ENCODE measurements around the gene OTUD6A. TPM values are rescaled to one million over a fixed set of nuclear protein-coding genes. Genes with fewer than 3 reads are reported as not detected.

Gene OTUD6A
- polyA plus RNA-seq, 1 donor from 2014 or later = not detected

DNA sequence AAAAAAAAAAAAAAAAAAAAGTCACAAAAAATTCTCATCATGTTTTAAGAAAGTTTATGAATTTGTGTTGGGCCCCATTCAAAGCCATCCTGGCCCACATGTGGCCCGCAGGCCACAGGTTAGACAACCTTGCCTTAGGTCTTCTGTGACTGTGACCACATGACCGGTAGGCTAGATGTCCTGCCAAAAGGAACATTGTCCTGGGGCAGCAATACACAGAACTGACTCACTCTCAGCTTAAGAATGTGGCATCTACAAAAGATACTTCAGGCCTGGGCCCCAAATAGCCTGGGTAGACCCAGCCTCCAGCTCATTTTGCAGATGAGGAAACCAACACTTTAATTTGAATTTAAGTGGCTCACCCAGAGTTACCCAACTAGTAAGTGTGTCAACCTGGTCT, 22.5 kb upstream of the OTUD6A start:
- no peaks in the 10 kb centered on the region for H3K36me3 Mint-ChIP-seq
- no peaks in the 10 kb centered on the region for H3K4me1 Mint-ChIP-seq
- no peaks in the 10 kb centered on the region for H3K9me3 Mint-ChIP-seq
- H3K27ac Mint-ChIP-seq = no peak overlapping the region
- no peaks in the 10 kb centered on the region for H3K27me3 Mint-ChIP-seq
- no peak overlapping the region for H3K4me3 Mint-ChIP-seq

DNA sequence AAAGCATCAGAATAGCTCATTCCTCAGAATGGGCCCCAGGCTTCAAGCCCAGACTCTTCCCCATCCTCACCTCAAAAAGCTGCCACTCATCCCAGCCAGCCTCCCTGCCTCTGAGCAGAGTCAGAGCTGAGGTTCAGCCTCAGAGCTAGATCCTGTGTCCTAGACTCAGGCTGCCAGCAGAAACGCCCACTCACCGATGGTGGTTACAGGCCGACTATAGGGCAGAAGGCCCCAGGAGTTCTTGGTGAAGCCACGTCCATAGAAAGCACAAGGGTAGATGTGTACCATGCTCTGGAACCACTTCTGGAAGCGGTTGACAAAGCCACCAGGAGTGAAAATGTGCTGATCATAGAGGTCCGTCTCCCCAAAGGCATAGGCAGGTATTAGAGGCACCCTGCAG, 20.3 kb upstream of the OTUD6A start:
- Mint-ChIP-seq H3K4me1 (no peaks in the 10 kb centered on the region), H3K27me3 (no peaks in the 10 kb centered on the region), H3K9me3 (no peaks in the 10 kb centered on the region), H3K36me3 (no peaks in the 10 kb centered on the region), H3K27ac (no peak overlapping the region), H3K4me3 (no peak overlapping the region)

DNA sequence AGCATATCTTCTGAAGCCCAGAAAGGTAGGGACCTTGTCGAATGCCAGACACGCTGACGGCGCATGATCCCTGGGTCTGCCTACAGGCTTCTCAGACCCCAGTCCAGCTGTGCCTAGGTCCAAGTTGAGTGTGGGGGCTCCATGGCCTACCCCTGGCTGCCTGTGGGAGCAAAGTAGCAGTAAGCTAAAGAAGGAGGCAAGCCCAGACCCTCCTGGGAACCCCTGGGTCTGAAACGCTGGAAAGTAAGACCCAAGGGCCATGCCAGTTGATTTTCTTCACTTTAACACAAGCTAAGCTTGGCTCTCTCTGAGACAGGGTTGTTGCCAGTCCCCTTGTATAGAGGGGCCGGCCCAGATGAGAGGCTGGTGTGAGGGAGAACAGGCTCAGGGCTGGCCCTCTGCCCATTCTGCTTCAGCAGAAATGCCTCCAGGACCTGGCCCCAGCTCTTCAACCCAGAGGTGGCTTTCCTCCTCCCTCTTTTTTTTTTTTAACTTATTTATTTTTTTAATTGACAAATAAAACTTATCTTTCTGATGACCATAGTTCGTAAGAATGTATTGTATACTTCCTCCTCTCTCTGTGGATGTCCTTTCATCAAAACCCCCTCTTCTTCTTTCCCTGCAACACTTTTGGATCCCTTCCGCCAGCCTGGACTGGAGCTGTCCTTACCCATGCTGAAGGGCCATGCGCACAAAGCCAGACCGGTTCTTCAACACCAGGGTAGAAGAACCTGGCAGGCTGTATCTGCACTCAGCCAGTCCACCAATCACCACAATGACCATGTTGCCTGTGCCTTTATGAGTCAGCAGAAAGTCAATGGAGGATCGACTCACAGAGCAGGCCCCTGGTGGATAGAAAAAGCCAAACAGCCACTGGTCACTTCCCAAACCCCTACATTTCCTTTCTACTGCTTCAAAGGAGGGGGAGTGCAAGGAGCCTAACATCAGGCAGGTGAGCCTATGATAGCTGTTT, 19.6 kb upstream of the OTUD6A start:
- H3K27me3 Mint-ChIP-seq = no peaks in the 10 kb centered on the region
- no peaks in the 10 kb centered on the region for H3K4me1 Mint-ChIP-seq
- H3K9me3 Mint-ChIP-seq = no peaks in the 10 kb centered on the region
- H3K36me3 Mint-ChIP-seq = no peaks in the 10 kb centered on the region
- no peak overlapping the region for H3K27ac Mint-ChIP-seq
- no peak overlapping the region for H3K4me3 Mint-ChIP-seq

DNA sequence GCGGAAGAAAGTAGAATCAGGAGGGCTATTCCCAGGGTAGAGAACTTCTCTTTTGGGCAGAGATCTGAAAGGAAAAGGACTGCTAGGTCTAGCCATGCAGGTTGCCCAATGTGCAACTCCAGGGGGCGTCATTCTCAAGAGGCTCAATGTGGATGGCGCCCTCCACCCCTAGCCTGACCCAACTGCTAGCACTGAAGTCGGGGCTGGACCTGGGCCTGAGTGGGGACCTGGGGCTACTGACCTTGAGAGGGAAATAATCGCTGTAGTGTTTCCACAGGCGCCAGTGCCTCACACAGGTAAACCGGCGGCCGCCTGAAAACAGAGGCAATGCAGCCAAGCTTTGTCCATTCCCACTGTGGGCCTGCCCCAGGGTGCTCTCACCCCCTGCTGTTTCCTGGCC, 18.6 kb upstream of the OTUD6A start:
- Mint-ChIP-seq H3K4me3 (no peak overlapping the region), H3K9me3 (no peaks in the 10 kb centered on the region), H3K36me3 (no peaks in the 10 kb centered on the region), H3K4me1 (no peaks in the 10 kb centered on the region), H3K27me3 (no peaks in the 10 kb centered on the region), H3K27ac (no peak overlapping the region)

DNA sequence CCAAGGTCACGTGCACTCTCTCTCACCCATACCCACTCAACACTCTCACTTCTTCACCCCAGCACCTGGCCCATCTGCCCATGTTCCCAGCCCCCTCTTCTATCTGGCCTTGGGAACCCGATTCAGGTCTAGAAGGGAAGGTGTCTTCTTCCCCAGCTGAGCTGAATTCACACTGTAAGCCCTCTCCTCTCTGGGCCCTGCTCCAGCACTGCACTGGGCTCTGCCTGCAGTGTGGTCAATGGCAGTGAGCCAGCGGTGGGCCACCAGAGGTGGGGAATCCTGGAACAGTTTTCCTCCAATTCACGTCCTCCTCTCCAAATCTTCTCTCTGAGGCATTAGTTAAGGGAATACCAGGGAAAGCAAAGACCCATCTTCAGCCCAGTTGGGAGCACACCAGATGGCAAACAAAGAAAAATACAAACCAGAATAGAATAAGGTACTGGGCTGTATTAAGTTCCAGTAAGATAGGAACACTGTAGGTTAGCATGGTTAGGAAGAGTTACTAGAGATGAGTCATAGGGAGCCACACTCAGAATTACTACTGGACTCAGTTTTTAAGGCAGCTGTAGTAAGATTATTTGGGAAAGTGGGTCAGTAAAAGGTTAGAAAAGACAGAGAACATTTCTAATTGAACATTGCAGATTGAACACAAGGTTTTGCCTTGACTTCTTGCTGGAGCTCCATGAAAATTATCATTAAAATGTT, 17.6 kb upstream of the OTUD6A start:
- no peaks in the 10 kb centered on the region for H3K36me3 Mint-ChIP-seq
- no peaks in the 10 kb centered on the region for H3K4me1 Mint-ChIP-seq
- H3K4me3 Mint-ChIP-seq = no peak overlapping the region
- no peak overlapping the region for H3K27ac Mint-ChIP-seq
- H3K9me3 Mint-ChIP-seq = no peaks in the 10 kb centered on the region
- H3K27me3 Mint-ChIP-seq = no peaks in the 10 kb centered on the region

DNA sequence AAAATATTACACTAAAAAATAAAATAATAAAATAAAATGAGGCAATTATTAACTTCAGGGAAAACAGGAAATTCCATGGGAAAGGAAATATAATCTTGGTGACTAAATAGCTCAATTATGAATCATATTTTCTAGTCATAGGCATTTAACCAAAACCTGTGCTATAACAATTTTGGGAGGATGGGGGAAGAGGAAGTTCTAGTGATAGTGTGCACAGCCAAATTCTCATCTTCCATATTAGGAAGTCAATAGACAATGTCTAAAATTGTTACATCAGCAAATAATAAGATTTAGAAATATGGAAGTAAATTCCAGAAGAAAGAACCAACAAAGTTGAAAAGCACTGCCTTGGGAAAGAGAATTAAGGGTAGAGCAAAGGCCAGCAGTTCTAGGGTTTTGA, 15.3 kb upstream of the OTUD6A start:
- no peak overlapping the region for H3K4me3 Mint-ChIP-seq
- no peaks in the 10 kb centered on the region for H3K9me3 Mint-ChIP-seq
- no peak overlapping the region for H3K27ac Mint-ChIP-seq
- H3K27me3 Mint-ChIP-seq = peaks cover 3% of the 10 kb centered on the region
- no peaks in the 10 kb centered on the region for H3K4me1 Mint-ChIP-seq
- no peaks in the 10 kb centered on the region for H3K36me3 Mint-ChIP-seq

DNA sequence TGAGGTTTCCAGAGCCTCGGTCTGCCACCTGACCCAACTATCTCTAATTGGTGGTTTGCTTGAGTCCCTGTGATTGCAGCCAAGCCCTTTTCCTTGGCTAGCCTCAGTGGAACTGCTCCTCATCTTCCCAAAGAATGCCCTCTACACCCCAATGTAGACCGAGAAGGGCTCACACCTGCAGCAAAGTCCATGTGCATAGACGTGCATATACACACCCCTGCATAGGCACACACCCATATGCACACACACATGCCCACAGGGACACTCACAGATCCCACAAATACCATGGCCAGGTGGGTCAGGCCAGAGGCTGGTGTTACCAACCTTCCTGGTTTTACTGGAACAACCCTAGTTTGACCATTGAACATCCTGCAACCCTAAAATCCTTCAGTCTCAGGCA, 12.9 kb upstream of the OTUD6A start:
- Mint-ChIP-seq H3K27ac (no peak overlapping the region), H3K9me3 (no peaks in the 10 kb centered on the region), H3K27me3 (peaks cover 4% of the 10 kb centered on the region), H3K36me3 (no peaks in the 10 kb centered on the region), H3K4me3 (no peak overlapping the region), H3K4me1 (no peaks in the 10 kb centered on the region)

DNA sequence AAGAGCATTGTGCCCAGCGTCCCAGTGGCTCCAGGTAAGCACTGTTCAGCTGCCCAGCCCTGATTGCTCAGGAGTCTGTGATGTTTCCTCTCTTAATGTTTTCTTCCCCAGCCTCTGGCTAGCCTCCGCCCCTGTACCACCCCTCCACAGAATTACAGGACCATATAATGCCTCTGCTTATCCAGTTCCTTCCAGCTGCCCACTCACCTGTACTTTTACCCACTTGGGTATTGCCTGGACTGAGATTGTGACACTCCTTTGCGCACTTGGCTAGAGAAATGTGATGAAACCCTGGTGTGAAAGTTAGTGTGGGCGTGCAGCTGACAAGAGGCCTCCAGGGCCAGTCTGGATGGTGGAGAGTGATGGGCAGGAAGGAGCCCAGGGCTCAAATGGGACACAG, 12.3 kb upstream of the OTUD6A start, which contains the start of gene AWAT2:
Gene AWAT2 (minus strand): TSS at position 14 of the 400 bp plus-strand sequence. CDS start 6 bp downstream, at position 8.
- Mint-ChIP-seq H3K4me3 (no peak within 1 kb of the TSS), H3K27ac (no peak within 1 kb of the TSS), H3K9me3 (no peaks in the 10 kb centered on the region), H3K27me3 (peaks cover 4% of the 10 kb centered on the region), H3K4me1 (no peaks in the 10 kb centered on the region), H3K36me3 (no peaks in the 10 kb centered on the region)

DNA sequence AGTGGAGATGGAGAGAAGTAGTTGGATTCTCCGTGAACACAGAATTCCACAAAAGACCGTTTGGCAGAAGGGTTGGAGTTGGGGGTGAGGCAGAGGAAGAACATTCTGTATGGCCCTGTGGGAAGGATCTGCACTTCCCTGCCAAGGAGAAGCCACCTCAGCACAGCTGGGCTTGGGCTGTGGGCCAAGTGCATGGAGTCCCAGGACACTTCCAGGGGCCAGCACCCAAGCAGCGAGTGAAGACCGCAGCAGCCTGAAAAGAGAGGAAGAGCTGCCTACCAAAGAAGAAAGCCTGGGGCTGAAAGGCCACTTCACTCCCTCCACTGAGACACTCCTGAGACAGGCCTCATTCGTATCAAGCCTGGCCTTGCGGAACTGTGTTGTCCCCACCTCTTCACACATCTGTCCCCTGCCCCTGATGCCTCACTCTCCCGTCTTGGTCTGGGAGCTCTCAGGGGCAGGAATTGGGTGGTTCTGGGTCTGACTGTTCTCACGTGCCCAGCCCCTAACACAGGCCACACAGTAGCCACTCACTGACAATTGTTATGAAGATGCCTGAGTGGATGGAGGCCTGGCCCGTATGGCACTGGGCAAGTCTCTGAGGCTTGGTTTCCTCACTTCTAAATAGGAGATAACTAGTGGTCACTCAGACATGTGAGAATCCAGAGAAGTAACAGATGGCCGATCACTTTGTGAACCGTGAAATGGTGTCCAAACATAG, 9.2 kb upstream of the OTUD6A start:
- Mint-ChIP-seq H3K36me3 (no peaks in the 10 kb centered on the region), H3K4me3 (no peak overlapping the region), H3K9me3 (no peaks in the 10 kb centered on the region), H3K27me3 (peaks cover 8% of the 10 kb centered on the region), H3K4me1 (no peaks in the 10 kb centered on the region), H3K27ac (no peak overlapping the region)

DNA sequence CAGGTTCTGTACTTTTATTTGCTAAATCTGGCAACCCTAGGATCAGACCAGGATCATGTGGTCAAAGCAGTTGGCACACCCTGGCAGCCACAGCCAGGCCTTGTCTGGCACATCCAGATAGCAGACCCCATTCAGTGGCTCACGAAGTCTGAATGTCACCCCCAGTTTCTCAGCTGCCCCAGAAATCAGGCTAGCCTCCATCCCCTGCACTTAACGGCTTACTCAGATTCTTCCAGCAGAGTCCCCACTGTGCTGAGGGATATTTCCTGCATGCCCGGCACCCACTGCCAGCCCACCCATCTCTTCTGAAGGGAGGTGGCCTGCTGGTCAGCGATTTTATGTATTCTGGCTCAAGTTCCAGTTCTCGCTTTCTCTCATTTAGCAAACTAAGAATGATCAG, 7.9 kb upstream of the OTUD6A start:
- H3K36me3 Mint-ChIP-seq = no peaks in the 10 kb centered on the region
- H3K27me3 Mint-ChIP-seq = peaks cover 12% of the 10 kb centered on the region
- no peak overlapping the region for H3K27ac Mint-ChIP-seq
- H3K9me3 Mint-ChIP-seq = no peaks in the 10 kb centered on the region
- no peaks in the 10 kb centered on the region for H3K4me1 Mint-ChIP-seq
- no peak overlapping the region for H3K4me3 Mint-ChIP-seq

DNA sequence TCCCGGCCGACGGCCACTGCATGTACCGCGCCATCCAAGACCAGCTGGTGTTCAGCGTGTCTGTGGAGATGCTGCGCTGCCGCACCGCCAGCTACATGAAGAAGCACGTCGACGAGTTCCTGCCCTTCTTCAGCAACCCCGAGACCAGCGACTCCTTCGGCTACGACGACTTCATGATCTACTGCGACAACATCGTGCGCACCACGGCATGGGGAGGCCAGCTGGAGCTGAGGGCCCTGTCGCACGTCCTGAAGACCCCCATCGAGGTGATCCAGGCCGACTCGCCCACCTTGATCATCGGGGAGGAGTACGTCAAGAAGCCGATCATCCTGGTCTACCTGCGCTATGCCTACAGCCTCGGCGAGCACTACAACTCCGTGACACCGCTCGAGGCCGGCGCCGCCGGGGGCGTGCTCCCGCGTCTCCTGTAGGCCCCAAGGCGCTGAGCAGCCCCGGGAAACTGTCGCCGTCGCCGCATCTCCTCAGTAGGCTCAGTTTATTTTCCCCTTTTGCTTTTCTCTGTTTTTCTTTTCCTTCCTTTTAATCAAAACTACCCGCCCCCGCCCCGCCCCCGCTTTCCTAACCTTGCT, 799 bp downstream of the OTUD6A start:
- peaks cover 0 to 7% (median 2%) of the 10 kb centered on the region in 3 donors for H3K9me3 Mint-ChIP-seq
- peaks cover 10% of the 10 kb centered on the region for H3K27me3 Mint-ChIP-seq
- H3K4me3 Mint-ChIP-seq = no peak overlapping the region
- H3K27ac Mint-ChIP-seq = no peak overlapping the region
- H3K36me3 Mint-ChIP-seq = no peaks in the 10 kb centered on the region
- H3K4me1 Mint-ChIP-seq = no peaks in the 10 kb centered on the region

DNA sequence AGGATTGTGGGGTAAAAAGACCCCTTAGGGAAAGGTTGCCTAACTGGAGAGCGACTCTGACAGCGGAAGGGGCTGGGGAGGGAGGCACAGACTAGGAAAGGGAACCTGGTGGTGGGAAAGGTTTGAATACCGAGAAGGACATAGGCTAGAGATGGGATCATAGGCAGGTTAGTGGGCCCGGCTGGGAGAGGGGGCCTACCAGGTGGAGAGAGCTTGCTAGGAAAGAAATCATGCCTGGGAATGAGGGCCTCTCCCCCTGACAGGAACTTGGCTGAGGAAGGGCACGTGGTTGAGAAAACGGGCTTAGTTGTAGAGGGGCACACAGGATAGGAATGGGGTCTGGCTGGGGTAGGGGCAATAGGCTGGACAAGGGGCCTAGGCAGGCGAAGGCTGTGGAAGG, 4.4 kb downstream of the OTUD6A start:
- no peak overlapping the region for H3K27ac Mint-ChIP-seq
- peak overlapping the region in 1 of 4 donors; percentile 63 for H3K4me3 Mint-ChIP-seq
- H3K4me1 Mint-ChIP-seq = no peaks in the 10 kb centered on the region
- peaks cover 6% of the 10 kb centered on the region for H3K27me3 Mint-ChIP-seq
- H3K9me3 Mint-ChIP-seq = peaks cover 0 to 7% (median 0%) of the 10 kb centered on the region in 3 donors
- H3K36me3 Mint-ChIP-seq = no peaks in the 10 kb centered on the region

DNA sequence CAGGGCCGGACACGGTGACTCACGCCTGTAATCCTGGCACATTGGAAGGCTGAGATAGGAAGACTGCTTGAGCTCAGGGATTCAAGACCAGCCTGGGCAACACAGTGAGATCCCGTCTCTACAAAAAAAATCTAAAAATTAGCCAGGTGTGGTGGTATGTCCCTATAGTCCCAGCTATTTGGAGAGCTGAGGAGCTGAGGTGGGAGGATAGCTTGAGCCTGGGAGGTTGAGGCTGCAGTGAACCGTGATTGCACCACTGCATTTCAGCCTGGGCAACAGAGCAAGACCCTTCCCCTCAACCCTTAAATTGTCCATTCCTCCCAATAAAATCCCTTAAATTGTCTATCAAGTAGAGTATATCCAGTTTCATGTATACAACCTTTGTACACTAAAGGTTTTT, 17.0 kb downstream of the OTUD6A start:
- Mint-ChIP-seq H3K9me3 (peaks cover 0 to 2% (median 0%) of the 10 kb centered on the region in 3 donors), H3K36me3 (no peaks in the 10 kb centered on the region), H3K4me1 (no peaks in the 10 kb centered on the region), H3K27me3 (peaks cover 2% of the 10 kb centered on the region), H3K27ac (no peak overlapping the region), H3K4me3 (no peak overlapping the region)

DNA sequence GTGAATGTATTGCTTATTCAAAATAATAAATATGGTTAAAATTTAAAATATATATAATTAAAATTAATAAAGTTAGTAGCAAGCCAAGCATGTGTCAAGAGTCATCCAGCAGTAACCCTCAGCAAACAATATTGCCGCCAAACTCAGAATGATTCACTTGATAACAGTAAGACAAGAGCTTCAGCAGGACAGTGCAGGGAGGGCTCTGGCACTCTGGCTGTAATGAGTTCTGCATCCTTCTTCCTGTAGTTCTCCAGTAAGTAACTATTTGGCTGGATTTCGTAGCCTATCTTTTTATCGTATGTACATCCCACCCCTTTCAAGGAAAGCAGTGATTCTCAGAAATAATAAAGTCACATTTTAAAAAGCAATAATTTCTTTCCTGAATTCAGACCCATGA, 17.6 kb downstream of the OTUD6A start:
- Mint-ChIP-seq H3K27ac (no peak overlapping the region), H3K9me3 (peaks cover 0 to 2% (median 0%) of the 10 kb centered on the region in 3 donors), H3K4me1 (no peaks in the 10 kb centered on the region), H3K27me3 (peaks cover 2% of the 10 kb centered on the region), H3K4me3 (no peak overlapping the region), H3K36me3 (no peaks in the 10 kb centered on the region)

DNA sequence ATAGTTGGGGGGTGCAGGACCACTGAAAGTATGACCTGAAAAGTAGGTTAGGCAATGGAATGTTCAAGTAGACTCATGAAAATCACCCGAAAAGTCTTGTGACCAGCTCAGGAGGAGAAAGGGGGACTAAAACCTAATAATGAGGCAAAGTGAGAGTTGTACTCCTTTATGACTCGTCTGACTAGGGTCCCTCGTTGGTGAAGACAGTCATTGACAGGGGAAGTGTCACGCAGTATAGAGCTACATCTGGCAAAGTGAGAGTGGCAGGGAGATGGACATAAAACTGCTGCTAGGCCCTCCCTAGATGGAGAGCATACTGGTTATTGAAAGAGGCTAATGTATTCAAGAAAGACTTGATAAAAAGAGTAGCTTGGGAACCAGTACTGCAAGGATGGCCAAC, 20.5 kb downstream of the OTUD6A start:
- Mint-ChIP-seq H3K27ac (no peak overlapping the region), H3K4me3 (no peak overlapping the region), H3K27me3 (peaks cover 2% of the 10 kb centered on the region), H3K9me3 (no peaks in the 10 kb centered on the region), H3K4me1 (no peaks in the 10 kb centered on the region), H3K36me3 (no peaks in the 10 kb centered on the region)
